A549 (cell line): ENCODE results near the gene HACL1. TPM values are rescaled to one million over a fixed set of nuclear protein-coding genes. Genes with fewer than 3 reads are reported as not detected.

ENCODE experiments used
- ATAC-seq, 2 experiments: fragments of 200-7000 bp in 1 of 2; fragments of >200 bp in 1 of 2; cut with Nextera tagmentation in 1 of 2; cut with Tn5 transposase in 1 of 2; 3 replicates each; pipeline versions ENCODE4 v1.8.0 to v1.9.1; 2018 to 2020; ENCODE audit warnings: mild to moderate bottlenecking in 1 of 2, moderate library complexity in 1 of 2
- CTCF ChIA-PET: fragments of 300-600 bp; sonication (Branson Sonifier 250); formaldehyde crosslinking; extraction: SDS; loops from one replicate; lab custom pipeline; 2021; ENCODE audit warnings: antibody characterized with exemption, inconsistent platforms; lab: Yijun Ruan, JAX
- POLR2A ChIA-PET: fragments of 350-600 bp; formaldehyde crosslinking; extraction: SDS; loops from one replicate; lab custom pipeline; 2021; ENCODE audit warnings: antibody characterized with exemption, inconsistent platforms; lab: Yijun Ruan, JAX
- DNase-seq, 2 experiments: peaks; one replicate each; pipeline versions ENCODE4 v3.0.0 to v3.0.0-alpha.2; 2011 to 2016; ENCODE audit warnings: low read depth in 1 of 2, low spot score in 1 of 2
- FAIRE-seq: peaks from 2 replicates; lab custom pipeline; 2011; peaks lifted over from hg19 to GRCh38; lab: Jason Lieb, UNC
- H3K27ac ChIP-seq, 2 experiments: fragments of >200 bp; sonication (Bioruptor Twin); formaldehyde crosslinking; 3 replicates each; pipeline ENCODE4 v1.5.1; 2016 to 2017
- H3K4me1 ChIP-seq: fragments of >200 bp; sonication (Bioruptor Twin); formaldehyde crosslinking; 3 replicates; pipeline ENCODE4 v1.6.1; 2016
- H3K4me2 ChIP-seq: fragments of >200 bp; sonication (Bioruptor Twin); formaldehyde crosslinking; 3 replicates; pipeline ENCODE4 v1.6.1; 2016
- H3K4me3 ChIP-seq: fragments of >200 bp; sonication (Bioruptor Twin); formaldehyde crosslinking; 3 replicates; pipeline ENCODE4 v1.5.1; 2016
- H3K9me3 ChIP-seq: fragments of >200 bp; sonication (Bioruptor Twin); formaldehyde crosslinking; 3 replicates; pipeline ENCODE4 v1.6.1; 2016
- BHLHE40 ChIP-seq: IDR thresholded peaks from 2 replicates; pipeline ENCODE4 v1.6.1; 2012; ENCODE audit warnings: low read depth, low read length, inconsistent platforms
- CHD2 ChIP-seq: fragments of 150-350 bp; IDR thresholded peaks from 2 replicates; pipeline ENCODE4 v1.6.1; 2014; ENCODE audit warnings: low read length; ENCODE audit not compliant: partially characterized antibody
- CHD4 ChIP-seq: fragments of 200-600 bp; sonication (generic); IDR thresholded peaks from 2 replicates; pipeline ENCODE4 v1.6.1; 2016; ENCODE audit warnings: antibody characterized with exemption, mild to moderate bottlenecking, borderline replicate concordance
- EHF ChIP-seq: fragments of 250-450 bp; sonication (Bioruptor Pico); IDR thresholded peaks from 2 replicates; pipeline ENCODE4 v1.5.0; 2020; ENCODE audit warnings: mild to moderate bottlenecking
- EHMT2 ChIP-seq: fragments of 200-600 bp; sonication (generic); IDR thresholded peaks from 2 replicates; pipeline ENCODE4 v1.6.1; 2016; ENCODE audit warnings: antibody characterized with exemption, low read depth, mild to moderate bottlenecking, moderate library complexity
- ESRRA ChIP-seq: fragments of 150-350 bp; IDR thresholded peaks from 2 replicates; pipeline ENCODE4 v1.6.1; 2014; ENCODE audit warnings: mild to moderate bottlenecking, low read length, borderline replicate concordance
- FOSL2 ChIP-seq, 2 experiments: fragments of 450-650 bp in 1 of 2; fragments of >200 bp in 1 of 2; sonication (Bioruptor Twin) in 1 of 2; formaldehyde crosslinking; IDR thresholded peaks; 2 replicates each; pipeline versions ENCODE4 v1.5.0 to v1.6.1; 2016 to 2020; ENCODE audit warnings: mild to moderate bottlenecking in 1 of 2, moderate library complexity in 1 of 2
- FOXS1 ChIP-seq: fragments of 250-450 bp; sonication (Bioruptor Pico); IDR thresholded peaks from 2 replicates; pipeline ENCODE4 v1.5.0; 2020; ENCODE audit warnings: mild to moderate bottlenecking, moderate library complexity
- GATA3 ChIP-seq: IDR thresholded peaks from 2 replicates; pipeline ENCODE4 v1.6.1; 2012; ENCODE audit warnings: borderline replicate concordance
- JUN ChIP-seq, 2 experiments: fragments of >200 bp; sonication (Bioruptor Twin); formaldehyde crosslinking; IDR thresholded peaks; 2 replicates in 1 of 2; 3 replicates in 1 of 2; pipeline ENCODE4 v1.6.1; 2016 to 2017
- MAZ ChIP-seq: fragments of 150-350 bp; IDR thresholded peaks from 2 replicates; pipeline ENCODE4 v1.6.1; 2014; ENCODE audit warnings: antibody characterized with exemption, low read depth, low read length, borderline replicate concordance
- PHF8 ChIP-seq: fragments of 200-600 bp; sonication (generic); IDR thresholded peaks from 2 replicates; pipeline ENCODE4 v1.6.1; 2016; ENCODE audit warnings: low read depth, mild to moderate bottlenecking, antibody characterized with exemption, moderate library complexity, borderline replicate concordance
- POLR2A ChIP-seq: IDR thresholded peaks from 2 replicates; pipeline ENCODE4 v1.6.1; 2012; ENCODE audit warnings: mild to moderate bottlenecking, low read length
- RAD21 ChIP-seq, 2 experiments: fragments of >200 bp in 1 of 2; sonication (Bioruptor Twin) in 1 of 2; formaldehyde crosslinking in 1 of 2; IDR thresholded peaks in 1 of 2; conservative IDR thresholded peaks in 1 of 2; 2 replicates in 1 of 2; 3 replicates in 1 of 2; pipeline ENCODE4 v1.6.1; 2012 to 2018; ENCODE audit warnings: inconsistent platforms in 1 of 2
- RARB ChIP-seq: fragments of 250-450 bp; sonication (Bioruptor Pico); IDR thresholded peaks from 2 replicates; pipeline ENCODE4 v1.8.0; 2021; ENCODE audit warnings: mild to moderate bottlenecking, moderate library complexity
- SREBF2 ChIP-seq: fragments of 450-650 bp; IDR thresholded peaks from 2 replicates; pipeline ENCODE4 v1.6.1; 2014; ENCODE audit warnings: mild to moderate bottlenecking, moderate library complexity
- TFCP2L1 ChIP-seq: fragments of 250-450 bp; sonication (Bioruptor Pico); IDR thresholded peaks from 2 replicates; pipeline ENCODE4 v1.5.0; 2021; ENCODE audit warnings: mild to moderate bottlenecking
- WGBS: methylation state at CpG from one replicate; pipeline ENCODE4 v1.1.6; 2017; ENCODE audit errors: missing lambda C conversion rate; 5-methylcytosine and 5-hydroxymethylcytosine counted together
- polyA plus RNA-seq, 4 experiments: library from polyadenylated mRNA; depleted of rRNA in 3 of 4; stranded (reverse); fragments of >200 nt; fragmentation: RNase III in 1 of 4; extraction: RNeasy Plus Mini Kit Qiagen cat#74134 plus additional on column Dnase treatment in 1 of 4; gene quantifications; 2 replicates in 3 of 4; 3 replicates in 1 of 4; pipeline ENCODE4 v1.2.3, GENCODE V29; 2011 to 2017
- TF ChIP-seq, protein P1 (sequence below): fragments of >200 bp; sonication (Bioruptor Twin); formaldehyde crosslinking; IDR thresholded peaks from 3 replicates; pipeline ENCODE4 v1.5.1; 2016
- TF ChIP-seq, protein P2 (sequence below): IDR thresholded peaks from 2 replicates; pipeline ENCODE4 v1.6.1; 2012; ENCODE audit warnings: low read depth, borderline replicate concordance
- TF ChIP-seq, protein P3 (sequence below): fragments of 250-450 bp; sonication (Bioruptor Pico); IDR thresholded peaks from 2 replicates; pipeline ENCODE4 v1.5.0; 2020; ENCODE audit warnings: low read depth, mild to moderate bottlenecking, moderate library complexity
- TF ChIP-seq, protein P4 (sequence below): fragments of >200 bp; sonication (Bioruptor Twin); formaldehyde crosslinking; IDR thresholded peaks from 3 replicates; pipeline ENCODE4 v1.6.1; 2016
- TF ChIP-seq, protein P5 (sequence below): fragments of 200-600 bp; sonication (generic); IDR thresholded peaks from 2 replicates; pipeline ENCODE4 v1.6.1; 2016; ENCODE audit warnings: antibody characterized with exemption, mild to moderate bottlenecking, moderate library complexity
- TF ChIP-seq, protein P6 (sequence below): fragments of 450-650 bp; IDR thresholded peaks from 2 replicates; pipeline ENCODE4 v1.6.1; 2014; ENCODE audit warnings: antibody characterized with exemption

The HACL1 gene
- polyA plus RNA-seq, 2 of the 4 experiments (the other 2 are of a cell fraction): 26.3 to 51.0 TPM

DNA sequence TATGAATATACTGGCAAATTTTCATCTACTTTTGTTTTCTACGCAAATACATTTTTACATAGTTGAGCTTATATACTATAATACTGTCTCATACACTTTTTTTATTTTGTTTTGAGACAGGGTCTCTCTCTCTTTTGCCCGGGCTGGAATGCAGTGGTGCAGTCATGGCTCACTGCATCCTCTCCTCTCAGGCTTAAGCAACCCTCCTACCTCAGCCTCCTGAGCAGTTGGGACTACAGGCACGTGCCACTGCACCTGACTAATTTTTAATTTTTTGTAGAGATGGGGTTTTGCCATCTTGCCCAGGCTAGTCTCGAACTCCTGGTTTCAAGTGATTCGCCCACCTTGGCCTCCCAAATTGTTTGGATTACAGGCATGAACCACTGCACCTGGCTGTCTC is 25.9 kb downstream of the HACL1 start (continued):
- TF ChIP-seq PHF8: no peak
- no peak for TF ChIP-seq RARB (CRISPR knock-in tag)
- TF ChIP-seq SREBF2: no peak
- TF ChIP-seq, all 56 proteins: peak for 0

DNA sequence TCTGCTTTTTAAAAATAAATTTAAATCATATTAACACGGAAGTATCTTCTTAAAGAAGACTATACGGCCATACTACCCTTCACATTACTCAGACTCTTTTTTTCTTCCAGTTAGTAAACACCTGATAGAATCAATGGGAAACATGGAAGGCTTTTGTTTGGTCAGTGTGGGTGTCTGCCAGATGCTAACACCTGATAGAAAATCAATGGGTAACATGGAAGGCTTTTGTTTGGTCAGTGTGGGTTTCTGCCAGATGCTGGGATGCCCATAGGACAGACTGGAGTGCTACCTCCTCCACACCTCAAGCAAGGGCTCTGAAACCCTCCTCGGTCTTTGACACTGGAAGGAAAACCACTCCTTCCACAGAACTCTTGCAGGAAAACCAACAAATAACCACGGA is 29.2 kb downstream of the HACL1 start:
- WGBS: 91% methylated on average over 4 of the region's 4 CpGs
- Histone ChIP-seq H3K4me2 (no peak overlapping the region), H3K9me3 (no peaks in the 10 kb centered on the region), H3K4me3 (no peak overlapping the region), H3K4me1 (no peaks in the 10 kb centered on the region), H3K27ac (no peak overlapping the region)
- ATAC-seq (no peak), FAIRE-seq (no peak), DNase-seq (no peak)
- ChIA-PET CTCF (interaction anchor here (0.7 kb wide), 1 partner anchor 746 kb away, joined by 4 read pairs; no protein-coding TSS in a partner anchor), POLR2A (interaction anchor here (1.0 kb wide), 1 partner anchor 30 kb away, joined by 3 read pairs; the partner anchor contains the start of genes BTD and HACL1)
- no peak for TF ChIP-seq EHMT2
- no peak for TF ChIP-seq PHF8
- no peak for TF ChIP-seq EHF (CRISPR knock-in tag)
- TF ChIP-seq, protein P1, sequence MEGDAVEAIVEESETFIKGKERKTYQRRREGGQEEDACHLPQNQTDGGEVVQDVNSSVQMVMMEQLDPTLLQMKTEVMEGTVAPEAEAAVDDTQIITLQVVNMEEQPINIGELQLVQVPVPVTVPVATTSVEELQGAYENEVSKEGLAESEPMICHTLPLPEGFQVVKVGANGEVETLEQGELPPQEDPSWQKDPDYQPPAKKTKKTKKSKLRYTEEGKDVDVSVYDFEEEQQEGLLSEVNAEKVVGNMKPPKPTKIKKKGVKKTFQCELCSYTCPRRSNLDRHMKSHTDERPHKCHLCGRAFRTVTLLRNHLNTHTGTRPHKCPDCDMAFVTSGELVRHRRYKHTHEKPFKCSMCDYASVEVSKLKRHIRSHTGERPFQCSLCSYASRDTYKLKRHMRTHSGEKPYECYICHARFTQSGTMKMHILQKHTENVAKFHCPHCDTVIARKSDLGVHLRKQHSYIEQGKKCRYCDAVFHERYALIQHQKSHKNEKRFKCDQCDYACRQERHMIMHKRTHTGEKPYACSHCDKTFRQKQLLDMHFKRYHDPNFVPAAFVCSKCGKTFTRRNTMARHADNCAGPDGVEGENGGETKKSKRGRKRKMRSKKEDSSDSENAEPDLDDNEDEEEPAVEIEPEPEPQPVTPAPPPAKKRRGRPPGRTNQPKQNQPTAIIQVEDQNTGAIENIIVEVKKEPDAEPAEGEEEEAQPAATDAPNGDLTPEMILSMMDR: no peak
- no peak for TF ChIP-seq JUN (IDR thresholded peaks at IDR 0.05)
- TF ChIP-seq CHD4: no peak

DNA sequence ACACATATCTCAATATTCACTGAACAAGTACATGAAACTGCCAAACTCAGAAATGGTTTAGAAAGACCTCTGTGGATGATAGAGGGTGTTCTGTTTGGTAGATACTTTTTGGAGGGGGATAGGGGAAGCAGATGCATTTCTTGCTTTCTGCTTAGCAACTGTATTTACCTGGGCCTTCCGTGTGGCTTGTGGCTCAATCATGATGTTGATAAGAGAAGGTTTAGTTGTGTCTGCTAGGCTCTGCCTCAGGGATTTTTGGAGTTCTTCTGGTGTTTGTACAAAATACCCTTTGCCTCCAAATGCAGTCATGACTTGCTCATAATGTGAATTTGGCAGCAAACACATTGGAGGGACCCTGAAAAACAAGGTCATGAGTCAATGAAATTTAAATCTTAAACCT is 38.2 kb downstream of the HACL1 start:
- H3K9me3 ChIP-seq: no peaks in the 10 kb centered on the region
- no peak for DNase-seq
- 86% methylated on average over 1 of the region's 1 CpG for WGBS
- TF ChIP-seq, protein P2, sequence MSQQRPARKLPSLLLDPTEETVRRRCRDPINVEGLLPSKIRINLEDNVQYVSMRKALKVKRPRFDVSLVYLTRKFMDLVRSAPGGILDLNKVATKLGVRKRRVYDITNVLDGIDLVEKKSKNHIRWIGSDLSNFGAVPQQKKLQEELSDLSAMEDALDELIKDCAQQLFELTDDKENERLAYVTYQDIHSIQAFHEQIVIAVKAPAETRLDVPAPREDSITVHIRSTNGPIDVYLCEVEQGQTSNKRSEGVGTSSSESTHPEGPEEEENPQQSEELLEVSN: no peak
- no peak for TF ChIP-seq EHMT2
- no peak for TF ChIP-seq POLR2A
- TF ChIP-seq, protein P3, sequence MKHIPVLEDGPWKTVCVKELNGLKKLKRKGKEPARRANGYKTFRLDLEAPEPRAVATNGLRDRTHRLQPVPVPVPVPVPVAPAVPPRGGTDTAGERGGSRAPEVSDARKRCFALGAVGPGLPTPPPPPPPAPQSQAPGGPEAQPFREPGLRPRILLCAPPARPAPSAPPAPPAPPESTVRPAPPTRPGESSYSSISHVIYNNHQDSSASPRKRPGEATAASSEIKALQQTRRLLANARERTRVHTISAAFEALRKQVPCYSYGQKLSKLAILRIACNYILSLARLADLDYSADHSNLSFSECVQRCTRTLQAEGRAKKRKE (CRISPR knock-in tag): no peak
- no peak for TF ChIP-seq GATA3
- TF ChIP-seq FOSL2 (IDR thresholded peaks at IDR 0.05): no peak
- no peak for TF ChIP-seq FOSL2 (CRISPR knock-in tag; IDR thresholded peaks at IDR 0.05)
- TF ChIP-seq, protein P4, sequence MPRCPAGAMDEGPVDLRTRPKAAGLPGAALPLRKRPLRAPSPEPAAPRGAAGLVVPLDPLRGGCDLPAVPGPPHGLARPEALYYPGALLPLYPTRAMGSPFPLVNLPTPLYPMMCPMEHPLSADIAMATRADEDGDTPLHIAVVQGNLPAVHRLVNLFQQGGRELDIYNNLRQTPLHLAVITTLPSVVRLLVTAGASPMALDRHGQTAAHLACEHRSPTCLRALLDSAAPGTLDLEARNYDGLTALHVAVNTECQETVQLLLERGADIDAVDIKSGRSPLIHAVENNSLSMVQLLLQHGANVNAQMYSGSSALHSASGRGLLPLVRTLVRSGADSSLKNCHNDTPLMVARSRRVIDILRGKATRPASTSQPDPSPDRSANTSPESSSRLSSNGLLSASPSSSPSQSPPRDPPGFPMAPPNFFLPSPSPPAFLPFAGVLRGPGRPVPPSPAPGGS: no peak
- no peak for TF ChIP-seq MAZ
- no peak for TF ChIP-seq TFCP2L1 (CRISPR knock-in tag)
- TF ChIP-seq, all 56 proteins: peak for 0
- CTCF ChIA-PET: interaction anchor here (1.0 kb wide), 1 partner anchor 360 kb away, joined by 3 read pairs; no protein-coding TSS in a partner anchor
- no peak for FAIRE-seq
- Histone ChIP-seq H3K4me2 (no peak overlapping the region), H3K27ac (no peak overlapping the region), H3K4me3 (no peak overlapping the region), H3K4me1 (no peaks in the 10 kb centered on the region)
- no peak for ATAC-seq
- POLR2A ChIA-PET: no interaction called here

DNA sequence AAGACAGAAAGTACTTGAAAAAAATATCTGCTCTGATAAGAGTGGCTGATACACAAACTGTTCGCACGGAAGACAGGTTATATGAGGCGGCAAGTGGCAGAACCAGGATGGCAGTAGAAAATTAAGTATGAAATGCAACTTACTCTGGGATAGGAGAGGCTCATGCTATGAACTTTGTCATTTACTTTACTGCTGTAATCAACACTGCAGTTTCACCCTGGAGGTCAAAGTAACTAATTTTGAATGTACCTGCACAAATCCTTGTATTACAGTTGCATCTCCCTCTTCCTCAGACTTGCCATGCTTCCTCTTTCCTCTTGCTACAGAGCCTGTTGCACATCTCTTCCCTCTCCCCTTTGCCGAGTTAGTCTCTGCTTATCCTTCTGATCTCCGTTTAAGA is 38.8 kb downstream of the HACL1 start:
- no peak for FAIRE-seq
- TF ChIP-seq, protein P5, sequence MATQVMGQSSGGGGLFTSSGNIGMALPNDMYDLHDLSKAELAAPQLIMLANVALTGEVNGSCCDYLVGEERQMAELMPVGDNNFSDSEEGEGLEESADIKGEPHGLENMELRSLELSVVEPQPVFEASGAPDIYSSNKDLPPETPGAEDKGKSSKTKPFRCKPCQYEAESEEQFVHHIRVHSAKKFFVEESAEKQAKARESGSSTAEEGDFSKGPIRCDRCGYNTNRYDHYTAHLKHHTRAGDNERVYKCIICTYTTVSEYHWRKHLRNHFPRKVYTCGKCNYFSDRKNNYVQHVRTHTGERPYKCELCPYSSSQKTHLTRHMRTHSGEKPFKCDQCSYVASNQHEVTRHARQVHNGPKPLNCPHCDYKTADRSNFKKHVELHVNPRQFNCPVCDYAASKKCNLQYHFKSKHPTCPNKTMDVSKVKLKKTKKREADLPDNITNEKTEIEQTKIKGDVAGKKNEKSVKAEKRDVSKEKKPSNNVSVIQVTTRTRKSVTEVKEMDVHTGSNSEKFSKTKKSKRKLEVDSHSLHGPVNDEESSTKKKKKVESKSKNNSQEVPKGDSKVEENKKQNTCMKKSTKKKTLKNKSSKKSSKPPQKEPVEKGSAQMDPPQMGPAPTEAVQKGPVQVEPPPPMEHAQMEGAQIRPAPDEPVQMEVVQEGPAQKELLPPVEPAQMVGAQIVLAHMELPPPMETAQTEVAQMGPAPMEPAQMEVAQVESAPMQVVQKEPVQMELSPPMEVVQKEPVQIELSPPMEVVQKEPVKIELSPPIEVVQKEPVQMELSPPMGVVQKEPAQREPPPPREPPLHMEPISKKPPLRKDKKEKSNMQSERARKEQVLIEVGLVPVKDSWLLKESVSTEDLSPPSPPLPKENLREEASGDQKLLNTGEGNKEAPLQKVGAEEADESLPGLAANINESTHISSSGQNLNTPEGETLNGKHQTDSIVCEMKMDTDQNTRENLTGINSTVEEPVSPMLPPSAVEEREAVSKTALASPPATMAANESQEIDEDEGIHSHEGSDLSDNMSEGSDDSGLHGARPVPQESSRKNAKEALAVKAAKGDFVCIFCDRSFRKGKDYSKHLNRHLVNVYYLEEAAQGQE: no peak
- TF ChIP-seq, protein P6, sequence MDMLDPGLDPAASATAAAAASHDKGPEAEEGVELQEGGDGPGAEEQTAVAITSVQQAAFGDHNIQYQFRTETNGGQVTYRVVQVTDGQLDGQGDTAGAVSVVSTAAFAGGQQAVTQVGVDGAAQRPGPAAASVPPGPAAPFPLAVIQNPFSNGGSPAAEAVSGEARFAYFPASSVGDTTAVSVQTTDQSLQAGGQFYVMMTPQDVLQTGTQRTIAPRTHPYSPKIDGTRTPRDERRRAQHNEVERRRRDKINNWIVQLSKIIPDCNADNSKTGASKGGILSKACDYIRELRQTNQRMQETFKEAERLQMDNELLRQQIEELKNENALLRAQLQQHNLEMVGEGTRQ: no peak
- TF ChIP-seq RAD21 (conservative IDR thresholded peaks at IDR 0.05 in 1 of 2, IDR thresholded peaks at IDR 0.05 in 1 of 2) (no peak), FOXS1 (CRISPR knock-in tag) (no peak), ESRRA (no peak), BHLHE40 (no peak), CHD2 (no peak)

More for the DNA sequence above, 38.8 kb downstream of the HACL1 start:
- Histone ChIP-seq H3K27ac (no peak overlapping the region), H3K4me3 (no peak overlapping the region), H3K4me2 (no peak overlapping the region), H3K4me1 (peaks cover 4% of the 10 kb centered on the region; the same call in 1 of the 3 replicates), H3K9me3 (no peaks in the 10 kb centered on the region)
- POLR2A ChIA-PET: no interaction called here
- ATAC-seq (no peak), DNase-seq (no peak)
- WGBS: 87% methylated on average over 5 of the region's 5 CpGs
- CTCF ChIA-PET: interaction anchor here (1.0 kb wide), 1 partner anchor 359 kb away, joined by 3 read pairs; no protein-coding TSS in a partner anchor
